ENCODE data around the gene RASL10B.

Gene RASL10B

DNA sequence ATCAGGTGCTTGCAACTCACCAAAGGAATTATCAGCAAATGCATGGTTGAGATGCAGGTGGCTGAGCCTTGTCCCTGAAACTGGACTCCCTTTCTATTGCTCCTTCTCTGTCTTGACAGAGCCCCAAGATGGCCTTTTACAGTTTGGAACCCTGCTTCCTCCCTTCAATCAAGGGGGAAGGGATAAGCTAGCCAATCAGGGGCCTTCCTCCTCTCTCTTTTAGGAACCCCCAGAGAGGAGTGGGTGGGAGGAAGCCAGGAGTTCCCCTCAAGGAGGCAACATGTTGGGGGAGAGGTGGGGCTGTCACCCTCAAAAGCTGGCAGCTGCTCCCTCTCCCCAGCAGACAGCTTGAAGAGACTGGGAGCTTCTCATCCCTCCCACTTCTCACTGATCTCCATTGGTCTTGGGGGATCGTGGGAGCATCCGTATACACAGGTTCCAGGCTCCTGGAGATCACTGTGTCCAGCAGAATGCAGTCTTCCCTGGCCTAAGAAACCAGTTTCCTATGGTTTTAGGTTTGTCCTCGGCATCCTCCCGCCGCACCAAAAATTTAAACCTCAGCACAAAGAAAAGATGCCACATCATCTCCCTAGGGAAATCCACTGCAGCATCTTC is 7.2 kb downstream of the RASL10B start:
- no peak overlapping the region for H3K4me3 ChIP-seq (ENCODE audit: control insufficient read depth, low read depth, low read length)
- TF ChIP-seq, protein P1, sequence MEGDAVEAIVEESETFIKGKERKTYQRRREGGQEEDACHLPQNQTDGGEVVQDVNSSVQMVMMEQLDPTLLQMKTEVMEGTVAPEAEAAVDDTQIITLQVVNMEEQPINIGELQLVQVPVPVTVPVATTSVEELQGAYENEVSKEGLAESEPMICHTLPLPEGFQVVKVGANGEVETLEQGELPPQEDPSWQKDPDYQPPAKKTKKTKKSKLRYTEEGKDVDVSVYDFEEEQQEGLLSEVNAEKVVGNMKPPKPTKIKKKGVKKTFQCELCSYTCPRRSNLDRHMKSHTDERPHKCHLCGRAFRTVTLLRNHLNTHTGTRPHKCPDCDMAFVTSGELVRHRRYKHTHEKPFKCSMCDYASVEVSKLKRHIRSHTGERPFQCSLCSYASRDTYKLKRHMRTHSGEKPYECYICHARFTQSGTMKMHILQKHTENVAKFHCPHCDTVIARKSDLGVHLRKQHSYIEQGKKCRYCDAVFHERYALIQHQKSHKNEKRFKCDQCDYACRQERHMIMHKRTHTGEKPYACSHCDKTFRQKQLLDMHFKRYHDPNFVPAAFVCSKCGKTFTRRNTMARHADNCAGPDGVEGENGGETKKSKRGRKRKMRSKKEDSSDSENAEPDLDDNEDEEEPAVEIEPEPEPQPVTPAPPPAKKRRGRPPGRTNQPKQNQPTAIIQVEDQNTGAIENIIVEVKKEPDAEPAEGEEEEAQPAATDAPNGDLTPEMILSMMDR (IDR thresholded peaks at IDR 0.05; ENCODE audit: control insufficient read depth, insufficient read depth, low read depth, low read length, missing control alignments): no peak
- DNase-seq (ENCODE audit: low read depth): no peak

DNA sequence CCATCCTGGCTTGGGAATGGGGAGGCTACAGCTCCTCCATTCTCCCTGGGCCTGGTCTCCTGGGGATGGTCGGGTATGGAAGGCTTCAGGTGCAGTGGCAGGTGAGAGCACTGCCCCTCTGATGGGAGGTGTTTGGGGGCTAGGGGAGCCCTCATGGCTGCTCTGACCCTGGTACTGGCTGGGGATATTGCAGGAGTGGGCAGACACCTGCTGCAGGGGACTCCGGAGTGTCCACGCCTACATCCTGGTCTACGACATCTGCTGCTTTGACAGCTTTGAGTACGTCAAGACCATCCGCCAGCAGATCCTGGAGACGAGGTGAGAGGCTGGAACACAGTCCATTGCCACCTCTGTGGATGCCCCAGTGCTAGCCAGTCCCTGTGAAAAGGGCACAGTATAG is 8.8 kb downstream of the RASL10B start:
- H3K4me3 ChIP-seq (ENCODE audit: control insufficient read depth, low read depth, low read length): no peak overlapping the region
- DNase-seq (ENCODE audit: low read depth): no peak
- TF ChIP-seq, protein P1 (IDR thresholded peaks at IDR 0.05; ENCODE audit: control insufficient read depth, insufficient read depth, low read depth, low read length, missing control alignments): no peak

DNA sequence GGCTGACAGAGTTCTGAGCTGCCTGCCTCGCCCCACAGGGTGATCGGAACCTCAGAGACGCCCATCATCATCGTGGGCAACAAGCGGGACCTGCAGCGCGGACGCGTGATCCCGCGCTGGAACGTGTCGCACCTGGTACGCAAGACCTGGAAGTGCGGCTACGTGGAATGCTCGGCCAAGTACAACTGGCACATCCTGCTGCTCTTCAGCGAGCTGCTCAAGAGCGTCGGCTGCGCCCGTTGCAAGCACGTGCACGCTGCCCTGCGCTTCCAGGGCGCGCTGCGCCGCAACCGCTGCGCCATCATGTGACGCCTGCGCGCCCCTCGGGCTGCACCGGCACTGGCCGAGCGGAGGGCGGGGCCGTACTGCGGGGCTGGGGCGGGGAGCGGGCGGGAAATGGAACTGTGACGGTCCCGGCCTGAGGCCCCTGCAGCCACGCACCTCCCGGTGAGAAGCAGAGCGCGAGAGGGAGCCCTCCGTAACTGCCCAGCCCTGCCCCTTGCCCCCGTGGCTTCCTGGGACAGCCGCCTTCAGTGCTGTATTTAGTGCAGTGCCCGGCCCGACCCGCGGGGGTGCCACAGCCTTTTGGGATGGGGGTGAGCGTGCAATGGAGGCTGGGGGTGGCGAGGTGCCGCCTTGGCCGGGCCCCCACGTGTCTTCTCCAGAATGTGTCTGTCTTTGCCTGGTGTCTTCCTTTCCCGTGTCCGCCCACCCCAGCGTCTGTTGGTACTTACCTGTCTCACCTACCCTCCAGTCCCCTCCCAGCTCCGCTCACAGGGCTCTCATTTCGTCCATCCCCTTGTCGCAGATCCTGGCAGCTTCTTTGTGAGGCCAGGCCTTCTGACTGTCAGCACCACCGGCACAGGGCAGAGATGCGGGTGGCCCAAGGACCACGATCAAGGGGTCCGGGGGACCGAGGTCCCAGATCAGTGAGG is 9.8 kb downstream of the RASL10B start:
- DNase-seq (ENCODE audit: low read depth): no peak
- TF ChIP-seq, protein P1 (IDR thresholded peaks at IDR 0.05; ENCODE audit: control insufficient read depth, insufficient read depth, low read depth, low read length, missing control alignments): no peak
- no peak overlapping the region for H3K4me3 ChIP-seq (ENCODE audit: control insufficient read depth, low read depth, low read length)

DNA sequence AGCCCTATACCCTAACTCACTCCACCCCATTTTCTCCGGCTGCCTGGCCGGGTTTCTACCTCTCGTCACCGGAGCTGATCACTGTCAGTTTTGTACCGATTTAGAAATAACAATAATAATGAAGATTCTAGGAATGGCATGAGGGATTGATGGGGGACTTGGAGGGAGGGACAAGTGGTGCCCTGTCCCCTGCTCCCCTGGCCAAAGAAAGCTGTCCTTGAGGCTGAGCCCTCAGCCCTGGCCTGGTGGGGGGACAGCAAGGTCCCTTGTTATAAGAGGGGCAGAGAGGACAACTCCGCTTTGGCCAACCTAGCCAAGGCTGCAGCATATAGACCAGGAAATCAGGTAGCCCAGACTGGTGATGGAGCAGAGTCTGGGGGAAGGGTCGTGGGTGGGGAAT is 11.1 kb downstream of the RASL10B start:
- no peak for DNase-seq (ENCODE audit: low read depth)
- TF ChIP-seq, protein P1 (IDR thresholded peaks at IDR 0.05; ENCODE audit: control insufficient read depth, insufficient read depth, low read depth, low read length, missing control alignments): no peak
- H3K4me3 ChIP-seq (ENCODE audit: control insufficient read depth, low read depth, low read length): no peak overlapping the region

DNA sequence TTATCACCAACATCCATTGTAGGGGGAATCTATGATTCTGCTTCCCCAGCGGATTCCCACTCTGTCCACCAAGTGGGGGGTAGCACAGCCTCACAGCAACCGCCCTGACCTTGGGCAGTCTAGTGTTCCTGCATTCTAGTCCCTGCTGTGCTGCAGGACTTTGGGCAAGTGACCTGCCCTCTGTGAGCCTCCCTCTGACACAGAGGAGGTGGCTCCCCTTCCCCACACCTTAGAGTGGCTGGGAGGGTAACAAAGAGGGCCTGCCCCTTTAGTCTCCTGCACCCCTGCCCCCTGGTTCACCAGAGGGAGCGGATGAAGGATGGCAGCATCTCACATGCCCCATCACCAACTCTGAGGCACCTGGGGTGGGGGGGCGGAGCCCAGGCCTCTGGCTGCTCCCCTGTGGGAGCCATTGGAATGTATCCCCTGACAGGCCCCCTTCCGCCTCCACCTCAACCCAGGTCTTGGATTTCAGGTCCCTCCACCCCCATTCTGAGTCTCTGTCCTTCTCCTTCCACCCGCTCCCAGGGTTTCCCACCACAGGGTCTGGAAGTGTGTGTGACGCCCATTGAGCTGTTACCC is 11.5 kb downstream of the RASL10B start:
- no peak for DNase-seq (ENCODE audit: low read depth)
- TF ChIP-seq, protein P1 (IDR thresholded peaks at IDR 0.05; ENCODE audit: control insufficient read depth, insufficient read depth, low read depth, low read length, missing control alignments): no peak
- no peak overlapping the region for H3K4me3 ChIP-seq (ENCODE audit: control insufficient read depth, low read depth, low read length)

DNA sequence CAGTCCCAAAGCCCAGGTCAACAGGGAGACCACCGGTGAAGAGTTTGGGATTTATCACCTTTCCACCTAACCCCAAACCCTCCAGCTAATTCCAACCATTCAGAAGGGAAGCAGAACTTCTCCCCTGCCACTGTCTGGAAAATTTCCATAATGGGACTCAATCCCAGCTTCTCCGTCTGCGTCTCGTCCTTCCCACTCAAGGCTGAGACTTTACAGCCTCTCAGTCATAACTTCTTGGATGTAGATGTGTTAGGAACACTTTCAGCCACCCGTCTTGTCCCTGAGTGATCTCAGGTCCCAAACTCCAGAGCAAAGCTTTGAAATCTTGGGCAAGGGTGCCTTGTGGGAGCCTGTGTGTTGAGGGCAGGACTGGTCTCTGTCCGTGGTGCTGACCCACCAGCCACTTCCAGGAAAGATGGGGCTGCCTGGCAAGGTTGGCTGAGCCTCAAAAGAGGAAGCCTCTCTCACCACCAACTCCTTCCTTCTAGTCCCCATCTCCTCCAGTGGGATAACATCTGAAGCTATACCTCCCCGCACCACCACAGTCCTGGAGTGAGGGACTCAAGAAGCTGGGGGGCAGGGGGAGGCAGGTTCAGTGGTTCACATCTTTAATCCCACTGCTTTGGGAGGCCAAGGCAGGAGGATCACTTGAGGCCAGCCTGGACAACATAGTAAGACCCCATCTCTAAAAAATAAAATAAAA is 12.3 kb downstream of the RASL10B start:
- H3K4me3 ChIP-seq (ENCODE audit: control insufficient read depth, low read depth, low read length): no peak overlapping the region
- DNase-seq (ENCODE audit: low read depth): no peak
- TF ChIP-seq, protein P1 (IDR thresholded peaks at IDR 0.05; ENCODE audit: control insufficient read depth, insufficient read depth, low read depth, low read length, missing control alignments): no peak

Measured in AG09309 (cell line).